GM12878 (cell line): ENCODE measurements around the gene MBTPS2. TPM values are rescaled to one million over a fixed set of nuclear protein-coding genes. Genes with fewer than 3 reads are reported as not detected.

ENCODE experiments used
- ATAC-seq: fragments of 200-7000 bp; cut with Tn5 transposase; 3 replicates; pipeline ENCODE4 v1.9.1; 2020; ENCODE audit warnings: mild to moderate bottlenecking, moderate library complexity
- BruUV-seq: library from RNA; stranded (reverse); fragments of 400-500 nt; replicated peaks from 2 replicates; lab custom pipeline; 2021; lab: Mats Ljungman, UMichigan
- CTCF ChIA-PET: fragments of 300-600 bp; sonication (Branson Sonifier 250); formaldehyde crosslinking; extraction: SDS; loops from one replicate; lab custom pipeline; 2021; ENCODE audit warnings: inconsistent platforms; lab: Yijun Ruan, JAX
- POLR2A ChIA-PET: fragments of 350-600 bp; formaldehyde crosslinking; extraction: SDS; loops from one replicate; lab custom pipeline; 2021; ENCODE audit warnings: inconsistent platforms; lab: Charles Lee
- RAD21 ChIA-PET: fragments of 300-600 bp; sonication (Branson Sonifier 250); formaldehyde crosslinking; loops from one replicate; lab custom pipeline; 2023; ENCODE audit warnings: antibody characterized with exemption; ENCODE audit not compliant: unreplicated experiment; lab: Charles Lee
- SMC1A ChIA-PET: fragments of 300-600 bp; sonication (Branson Sonifier 250); formaldehyde crosslinking; loops from one replicate; lab custom pipeline; 2023; ENCODE audit not compliant: unreplicated experiment, uncharacterized antibody; lab: Charles Lee
- DNase-seq: peaks from one replicate; pipeline ENCODE4 v3.0.0-alpha.2; 2011; ENCODE audit warnings: low read depth, low spot score
- FAIRE-seq: peaks from 3 replicates; lab custom pipeline; 2011; peaks lifted over from hg19 to GRCh38; lab: Jason Lieb, UNC
- H2AFZ ChIP-seq: 2 replicates; pipeline ENCODE4 v1.6.0; 2011; ENCODE audit warnings: low read depth, low read length, control low read depth; ENCODE audit not compliant: control insufficient read depth
- H3K27ac ChIP-seq: 2 replicates; pipeline ENCODE4 v1.5.1; 2011; ENCODE audit warnings: control low read depth; ENCODE audit not compliant: control insufficient read depth, insufficient read depth
- H3K27me3 ChIP-seq, 2 experiments: replicated peaks in 1 of 2; 2 replicates each; pipeline versions ENCODE4 v1.6.0 to v1.6.1; 2011; ENCODE audit warnings: low read length in 1 of 2; ENCODE audit not compliant: control insufficient read depth in 2 of 2, insufficient read depth in 2 of 2
- H3K36me3 ChIP-seq, 2 experiments: 2 replicates each; pipeline ENCODE4 v1.5.1; 2011; ENCODE audit warnings: low read length in 1 of 2; ENCODE audit not compliant: control insufficient read depth in 2 of 2, insufficient read depth in 2 of 2
- H3K4me1 ChIP-seq: 2 replicates; pipeline ENCODE4 v1.6.1; 2011; ENCODE audit warnings: mild to moderate bottlenecking, low read length, moderate library complexity, mixed read lengths; ENCODE audit not compliant: control insufficient read depth, insufficient read depth
- H3K4me2 ChIP-seq: 2 replicates; pipeline ENCODE4 v1.6.0; 2011; ENCODE audit warnings: control low read depth; ENCODE audit not compliant: control insufficient read depth, insufficient read depth
- H3K4me3 ChIP-seq: fragments of 200-600 bp; sonication (generic); 2 replicates; pipeline ENCODE4 v1.5.1; 2016
- H3K79me2 ChIP-seq: 2 replicates; pipeline ENCODE4 v1.6.0; 2011; ENCODE audit warnings: low read length; ENCODE audit not compliant: control insufficient read depth, insufficient read depth
- H3K9ac ChIP-seq: 2 replicates; pipeline ENCODE4 v1.8.0; 2011; ENCODE audit warnings: low read length, control low read depth, mixed read lengths; ENCODE audit not compliant: control insufficient read depth, insufficient read depth
- H3K9me3 ChIP-seq: replicated peaks from 3 replicates; pipeline ENCODE4 v1.5.1; 2011; ENCODE audit warnings: mild to moderate bottlenecking, low read length; ENCODE audit not compliant: control insufficient read depth, insufficient read depth
- H4K20me1 ChIP-seq: 2 replicates; pipeline ENCODE4 v1.6.0; 2011; ENCODE audit not compliant: control insufficient read depth, insufficient read depth
- ESRRA ChIP-seq: IDR thresholded peaks from 2 replicates; pipeline ENCODE4 v1.6.1; 2012; ENCODE audit warnings: mild to moderate bottlenecking, low read length, improper control_type of control experiment
- ETV6 ChIP-seq, 2 experiments: fragments of 450-650 bp in 1 of 2; IDR thresholded peaks in 1 of 2; conservative IDR thresholded peaks in 1 of 2; 2 replicates each; pipeline ENCODE4 v1.6.1; 2014; ENCODE audit warnings: antibody characterized with exemption in 1 of 2, borderline replicate concordance in 1 of 2, low read depth in 1 of 2, mild to moderate bottlenecking in 1 of 2, moderate library complexity in 1 of 2
- HDGF ChIP-seq: fragments of 450-650 bp; IDR thresholded peaks from 2 replicates; pipeline ENCODE4 v1.6.1; 2016; ENCODE audit warnings: antibody characterized with exemption
- KDM1A ChIP-seq: fragments of 200-600 bp; sonication (generic); IDR thresholded peaks from 2 replicates; pipeline ENCODE4 v1.6.1; 2016; ENCODE audit warnings: borderline replicate concordance
- NR2F1 ChIP-seq: fragments of 450-650 bp; conservative IDR thresholded peaks from 2 replicates; pipeline ENCODE4 v1.6.1; 2017; ENCODE audit warnings: mild to moderate bottlenecking
- RAD51 ChIP-seq: fragments of 450-650 bp; IDR thresholded peaks from 2 replicates; pipeline ENCODE4 v1.6.1; 2016; ENCODE audit warnings: moderate library complexity, mild to moderate bottlenecking, inconsistent platforms
- TARDBP ChIP-seq: IDR thresholded peaks from 2 replicates; pipeline ENCODE4 v1.6.1; 2016; ENCODE audit warnings: borderline replicate concordance
- TBL1XR1 ChIP-seq: IDR thresholded peaks from 2 replicates; pipeline ENCODE4 v1.6.1; 2012; ENCODE audit warnings: low read depth, low read length, improper control_type of control experiment
- whole genome bisulfite sequencing: methylation state at CpG from one replicate; pipeline ENCODE4 v1.1.6; 2016; ENCODE audit warnings: low lambda C conversion rate; ENCODE audit not compliant: insufficient replicate concordance, insufficient coverage; ENCODE audit errors: missing lambda C conversion rate; 5-methylcytosine and 5-hydroxymethylcytosine counted together
- in situ Hi-C: fragments of 300-500 bp; cut with MboI; formaldehyde crosslinking; loops from 9 replicates; pipeline ENCODE4 v1.14.3; 2018; ENCODE audit warnings: mixed read lengths
- intact Hi-C: fragments of 100-400 bp; cut with micrococcal nuclease; formaldehyde crosslinking; loops from one replicate; pipeline ENCODE4 v1.14.2; 2022; ENCODE audit not compliant: unreplicated experiment
- polyA plus RNA-seq, 11 experiments: library from polyadenylated mRNA; depleted of rRNA in 4 of 11; unstranded in 6 of 11; stranded (reverse) in 5 of 11; fragments of >200 nt; fragmentation: Nextera tagmentation in 4 of 11; fragmentation: Illumina TruSeq in 1 of 11; extraction: Ambion mirVana in 4 of 11; extraction: Trizol in 1 of 11; gene quantifications; 1 replicate in 1 of 11; 2 replicates in 10 of 11; pipeline versions ENCODE4 v1.2.1 to v1.2.3, GENCODE V29; 2011 to 2016; ENCODE audit warnings: inconsistent platforms in 2 of 11, missing spikeins in 2 of 11, low read depth in 1 of 11
- total RNA-seq, 4 experiments: library from RNA; depleted of rRNA in 3 of 4; stranded (reverse); fragments of >200 nt in 3 of 4; fragmentation: Illumina TruSeq in 1 of 4; extraction: Trizol in 1 of 4; gene quantifications; 2 replicates each; pipeline versions ENCODE4 v1.2.1 to v1.2.3, GENCODE V29; 2013 to 2021
- TF ChIP-seq, protein P1 (sequence below): IDR thresholded peaks from 2 replicates; pipeline ENCODE4 v1.6.1; 2011; ENCODE audit warnings: borderline replicate concordance, low read depth, mild to moderate bottlenecking, moderate library complexity, low read length; ENCODE audit not compliant: insufficient read depth, poor library complexity, severe bottlenecking
- TF ChIP-seq, protein P2 (sequence below): IDR thresholded peaks from 2 replicates; pipeline ENCODE4 v1.6.1; 2011; ENCODE audit warnings: borderline replicate concordance, low read depth, mild to moderate bottlenecking, moderate library complexity, mixed read lengths, low read length; ENCODE audit not compliant: insufficient read depth; ENCODE audit errors: extremely low read length
- TF ChIP-seq, protein P3 (sequence below): fragments of 450-650 bp; IDR thresholded peaks from 2 replicates; pipeline ENCODE4 v1.6.1; 2017; ENCODE audit warnings: mild to moderate bottlenecking, moderate library complexity

Gene MBTPS2
- total and polyA plus RNA-seq, 10 of the 15 experiments (the other 5 are each of a cell fraction or from before 2014, with no cell fraction given): 2.6 to 11.0 (median 8.0) TPM

DNA sequence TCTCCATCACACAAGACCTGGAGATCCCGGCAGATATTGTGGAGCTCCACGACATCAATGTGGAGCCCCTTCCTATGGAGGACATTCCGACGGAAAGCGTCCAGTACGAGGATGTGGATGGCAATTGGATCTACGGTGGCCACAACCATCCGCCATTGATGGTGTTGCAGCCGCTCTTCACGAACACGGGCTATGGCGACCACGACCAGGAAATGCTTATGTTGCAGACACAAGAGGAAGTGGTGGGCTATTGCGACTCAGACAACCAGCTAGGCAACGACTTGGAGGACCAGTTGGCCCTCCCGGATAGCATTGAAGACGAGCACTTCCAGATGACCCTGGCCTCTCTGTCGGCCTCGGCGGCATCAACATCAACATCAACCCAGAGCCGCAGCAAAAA, 17.1 kb downstream of the MBTPS2 start:
- 95% methylated on average over 21 of the region's 21 CpGs for WGBS
- Histone ChIP-seq H3K36me3 (peaks cover 0 to 3% of the 10 kb centered on the region in 2 experiments; a peak in 2 of 4 replicates), H3K4me2 (no peak overlapping the region), H3K79me2 (no peaks in the 10 kb centered on the region), H3K27ac (no peak overlapping the region), H3K9ac (no peak overlapping the region), H3K4me3 (no peak overlapping the region), H3K4me1 (no peaks in the 10 kb centered on the region), H3K9me3 (no peaks in the 10 kb centered on the region; the same call in 2 of the 3 replicates), H4K20me1 (no peaks in the 10 kb centered on the region), H3K27me3 (no peaks in the 10 kb centered on the region), H2AFZ (no peak overlapping the region)
- no peak for FAIRE-seq
- DNase-seq: no peak
- POLR2A ChIA-PET: no interaction called here
- no peak for ATAC-seq
- in situ Hi-C loops (no loop called here), intact Hi-C loops (no loop called here)
- CTCF ChIA-PET: no interaction called here
- no TSS peak for BruUV-seq
- SMC1A ChIA-PET: no interaction called here
- RAD21 ChIA-PET: interaction anchor here (0.6 kb wide), 1 partner anchor 128 kb away, joined by 4 read pairs; no protein-coding TSS in a partner anchor
- TF ChIP-seq, protein P1, sequence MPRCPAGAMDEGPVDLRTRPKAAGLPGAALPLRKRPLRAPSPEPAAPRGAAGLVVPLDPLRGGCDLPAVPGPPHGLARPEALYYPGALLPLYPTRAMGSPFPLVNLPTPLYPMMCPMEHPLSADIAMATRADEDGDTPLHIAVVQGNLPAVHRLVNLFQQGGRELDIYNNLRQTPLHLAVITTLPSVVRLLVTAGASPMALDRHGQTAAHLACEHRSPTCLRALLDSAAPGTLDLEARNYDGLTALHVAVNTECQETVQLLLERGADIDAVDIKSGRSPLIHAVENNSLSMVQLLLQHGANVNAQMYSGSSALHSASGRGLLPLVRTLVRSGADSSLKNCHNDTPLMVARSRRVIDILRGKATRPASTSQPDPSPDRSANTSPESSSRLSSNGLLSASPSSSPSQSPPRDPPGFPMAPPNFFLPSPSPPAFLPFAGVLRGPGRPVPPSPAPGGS: no peak
- TF ChIP-seq ESRRA (no peak), NR2F1 (no peak), KDM1A (no peak), ETV6 (conservative IDR thresholded peaks at IDR 0.05 in 1 of 2, IDR thresholded peaks at IDR 0.05 in 1 of 2; ENCODE audit: borderline replicate concordance in 1 of 2, low read depth in 1 of 2) (no peak), TBL1XR1 (no peak), HDGF (no peak), RAD51 (no peak), TARDBP (no peak)
- TF ChIP-seq, protein P2, sequence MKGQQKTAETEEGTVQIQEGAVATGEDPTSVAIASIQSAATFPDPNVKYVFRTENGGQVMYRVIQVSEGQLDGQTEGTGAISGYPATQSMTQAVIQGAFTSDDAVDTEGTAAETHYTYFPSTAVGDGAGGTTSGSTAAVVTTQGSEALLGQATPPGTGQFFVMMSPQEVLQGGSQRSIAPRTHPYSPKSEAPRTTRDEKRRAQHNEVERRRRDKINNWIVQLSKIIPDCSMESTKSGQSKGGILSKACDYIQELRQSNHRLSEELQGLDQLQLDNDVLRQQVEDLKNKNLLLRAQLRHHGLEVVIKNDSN: no peak
- TF ChIP-seq, protein P3, sequence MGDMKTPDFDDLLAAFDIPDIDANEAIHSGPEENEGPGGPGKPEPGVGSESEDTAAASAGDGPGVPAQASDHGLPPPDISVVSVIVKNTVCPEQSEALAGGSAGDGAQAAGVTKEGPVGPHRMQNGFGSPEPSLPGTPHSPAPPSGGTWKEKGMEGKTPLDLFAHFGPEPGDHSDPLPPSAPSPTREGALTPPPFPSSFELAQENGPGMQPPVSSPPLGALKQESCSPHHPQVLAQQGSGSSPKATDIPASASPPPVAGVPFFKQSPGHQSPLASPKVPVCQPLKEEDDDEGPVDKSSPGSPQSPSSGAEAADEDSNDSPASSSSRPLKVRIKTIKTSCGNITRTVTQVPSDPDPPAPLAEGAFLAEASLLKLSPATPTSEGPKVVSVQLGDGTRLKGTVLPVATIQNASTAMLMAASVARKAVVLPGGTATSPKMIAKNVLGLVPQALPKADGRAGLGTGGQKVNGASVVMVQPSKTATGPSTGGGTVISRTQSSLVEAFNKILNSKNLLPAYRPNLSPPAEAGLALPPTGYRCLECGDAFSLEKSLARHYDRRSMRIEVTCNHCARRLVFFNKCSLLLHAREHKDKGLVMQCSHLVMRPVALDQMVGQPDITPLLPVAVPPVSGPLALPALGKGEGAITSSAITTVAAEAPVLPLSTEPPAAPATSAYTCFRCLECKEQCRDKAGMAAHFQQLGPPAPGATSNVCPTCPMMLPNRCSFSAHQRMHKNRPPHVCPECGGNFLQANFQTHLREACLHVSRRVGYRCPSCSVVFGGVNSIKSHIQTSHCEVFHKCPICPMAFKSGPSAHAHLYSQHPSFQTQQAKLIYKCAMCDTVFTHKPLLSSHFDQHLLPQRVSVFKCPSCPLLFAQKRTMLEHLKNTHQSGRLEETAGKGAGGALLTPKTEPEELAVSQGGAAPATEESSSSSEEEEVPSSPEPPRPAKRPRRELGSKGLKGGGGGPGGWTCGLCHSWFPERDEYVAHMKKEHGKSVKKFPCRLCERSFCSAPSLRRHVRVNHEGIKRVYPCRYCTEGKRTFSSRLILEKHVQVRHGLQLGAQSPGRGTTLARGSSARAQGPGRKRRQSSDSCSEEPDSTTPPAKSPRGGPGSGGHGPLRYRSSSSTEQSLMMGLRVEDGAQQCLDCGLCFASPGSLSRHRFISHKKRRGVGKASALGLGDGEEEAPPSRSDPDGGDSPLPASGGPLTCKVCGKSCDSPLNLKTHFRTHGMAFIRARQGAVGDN: no peak
- TF ChIP-seq, all 136 proteins: peak for 0
